ENCODE measurements around the gene MAPK8IP2.

Gene MAPK8IP2

DNA sequence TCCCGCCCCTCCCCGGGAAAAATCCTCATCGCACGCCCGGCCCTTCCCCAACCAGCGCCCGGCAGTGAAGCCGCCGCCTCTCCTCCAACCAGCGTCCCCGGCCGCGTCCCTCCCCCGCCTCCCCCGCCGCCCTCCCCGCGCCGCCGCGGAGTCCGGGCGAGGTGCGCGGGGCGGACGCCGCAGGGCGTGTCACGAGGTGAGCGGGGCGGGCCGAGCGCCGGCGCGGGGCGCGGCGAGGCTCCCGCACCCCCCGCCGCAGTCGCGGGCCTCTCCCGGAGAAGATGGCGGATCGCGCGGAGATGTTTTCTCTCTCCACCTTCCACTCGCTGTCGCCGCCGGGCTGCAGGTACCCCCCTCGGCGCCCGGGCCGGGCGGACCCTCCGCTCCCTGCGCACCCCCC, at the start of gene MAPK8IP2:
Gene MAPK8IP2 (plus strand): TSS at position 256 of the 400 bp plus-strand sequence. CDS start 26 bp downstream, at position 282.
- no peak within 1 kb of the TSS for H3K4me2 ChIP-seq (ENCODE audit: low read depth, low read length, poor library complexity, severe bottlenecking)
- no peak within 1 kb of the TSS for H3K27ac ChIP-seq (ENCODE audit: low read depth, low read length)
- no peak within 1 kb of the TSS for H2AFZ ChIP-seq (ENCODE audit: low read depth, low read length, severe bottlenecking)
- H4K20me1 ChIP-seq (ENCODE audit: low read depth, low read length) = no peaks in the 10 kb centered on the region
- H3K36me3 ChIP-seq (ENCODE audit: low read length) = no peaks in the 10 kb centered on the region
- TF ChIP-seq EZH2phosphoT487 (conservative IDR thresholded peaks at IDR 0.05; ENCODE audit: low read length) = no peak
- TF ChIP-seq, protein P1, sequence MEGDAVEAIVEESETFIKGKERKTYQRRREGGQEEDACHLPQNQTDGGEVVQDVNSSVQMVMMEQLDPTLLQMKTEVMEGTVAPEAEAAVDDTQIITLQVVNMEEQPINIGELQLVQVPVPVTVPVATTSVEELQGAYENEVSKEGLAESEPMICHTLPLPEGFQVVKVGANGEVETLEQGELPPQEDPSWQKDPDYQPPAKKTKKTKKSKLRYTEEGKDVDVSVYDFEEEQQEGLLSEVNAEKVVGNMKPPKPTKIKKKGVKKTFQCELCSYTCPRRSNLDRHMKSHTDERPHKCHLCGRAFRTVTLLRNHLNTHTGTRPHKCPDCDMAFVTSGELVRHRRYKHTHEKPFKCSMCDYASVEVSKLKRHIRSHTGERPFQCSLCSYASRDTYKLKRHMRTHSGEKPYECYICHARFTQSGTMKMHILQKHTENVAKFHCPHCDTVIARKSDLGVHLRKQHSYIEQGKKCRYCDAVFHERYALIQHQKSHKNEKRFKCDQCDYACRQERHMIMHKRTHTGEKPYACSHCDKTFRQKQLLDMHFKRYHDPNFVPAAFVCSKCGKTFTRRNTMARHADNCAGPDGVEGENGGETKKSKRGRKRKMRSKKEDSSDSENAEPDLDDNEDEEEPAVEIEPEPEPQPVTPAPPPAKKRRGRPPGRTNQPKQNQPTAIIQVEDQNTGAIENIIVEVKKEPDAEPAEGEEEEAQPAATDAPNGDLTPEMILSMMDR (IDR thresholded peaks at IDR 0.05; ENCODE audit: insufficient read depth, low read length, poor library complexity, severe bottlenecking) = no peak
- H3K9me3 ChIP-seq (ENCODE audit: insufficient read depth, low read length) = no peaks in the 10 kb centered on the region
- no peaks in the 10 kb centered on the region for H3K79me2 ChIP-seq (ENCODE audit: insufficient read depth, low read length)
- H3F3A ChIP-seq (ENCODE audit: insufficient read depth) = no peaks in the 10 kb centered on the region
- H3K9me2 ChIP-seq (replicated peaks; ENCODE audit: insufficient read depth, low read length) = no peaks in the 10 kb centered on the region
- H3K27me3 ChIP-seq (ENCODE audit: low read length) = no peaks in the 10 kb centered on the region
- H3K4me3 ChIP-seq (ENCODE audit: insufficient read depth, low read length, poor library complexity, severe bottlenecking) = no peak within 1 kb of the TSS
- no peak within 1 kb of the TSS for H3K9ac ChIP-seq (ENCODE audit: low read length)

DNA sequence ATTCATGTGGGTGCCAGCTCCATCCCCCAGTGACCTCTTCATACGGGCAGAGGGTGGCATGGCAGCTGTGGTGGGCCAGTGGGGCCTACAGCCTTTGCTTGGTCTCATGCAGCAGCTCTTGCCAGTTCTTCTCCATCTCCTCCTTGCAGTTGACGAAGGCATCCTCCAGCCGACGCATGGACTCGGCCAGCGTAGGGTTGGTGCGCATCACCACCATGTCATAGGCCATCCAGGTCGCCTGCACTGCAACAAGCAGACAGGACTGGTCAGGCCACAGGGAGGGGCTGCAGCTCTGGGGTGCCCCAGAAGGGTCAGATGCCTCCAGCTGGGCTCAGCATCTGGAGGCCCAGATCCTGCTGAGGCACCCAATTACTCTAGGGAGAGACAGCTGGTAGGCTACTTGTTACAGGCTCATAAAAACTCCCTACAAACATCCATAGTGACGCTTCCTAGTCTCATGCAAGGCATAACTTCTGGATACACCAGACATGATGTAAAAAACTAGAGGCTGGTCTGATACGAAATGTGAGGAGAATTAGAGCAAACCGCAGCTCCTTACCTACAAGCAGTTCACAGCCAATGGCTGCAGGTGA, 49.3 kb upstream of the MAPK8IP2 start:
- H3K9me3 ChIP-seq (ENCODE audit: insufficient read depth, low read length) = no peaks in the 10 kb centered on the region
- no peak overlapping the region for H3K4me2 ChIP-seq (ENCODE audit: low read depth, low read length, poor library complexity, severe bottlenecking)
- H3F3A ChIP-seq (ENCODE audit: insufficient read depth) = no peaks in the 10 kb centered on the region
- no peak overlapping the region for H2AFZ ChIP-seq (ENCODE audit: low read depth, low read length, severe bottlenecking)
- TF ChIP-seq, protein P1 (IDR thresholded peaks at IDR 0.05; ENCODE audit: insufficient read depth, low read length, poor library complexity, severe bottlenecking) = no peak
- no peak for TF ChIP-seq EZH2phosphoT487 (conservative IDR thresholded peaks at IDR 0.05; ENCODE audit: low read length)
- H3K79me2 ChIP-seq (ENCODE audit: insufficient read depth, low read length) = no peaks in the 10 kb centered on the region
- no peaks in the 10 kb centered on the region for H3K27me3 ChIP-seq (ENCODE audit: low read length)
- no peaks in the 10 kb centered on the region for H3K36me3 ChIP-seq (ENCODE audit: low read length)
- H4K20me1 ChIP-seq (ENCODE audit: low read depth, low read length) = no peaks in the 10 kb centered on the region
- no peak overlapping the region for H3K9ac ChIP-seq (ENCODE audit: low read length)
- no peak overlapping the region for H3K27ac ChIP-seq (ENCODE audit: low read depth, low read length)
- no peak overlapping the region for H3K4me3 ChIP-seq (ENCODE audit: insufficient read depth, low read length, poor library complexity, severe bottlenecking)
- no peaks in the 10 kb centered on the region for H3K9me2 ChIP-seq (replicated peaks; ENCODE audit: insufficient read depth, low read length)

DNA sequence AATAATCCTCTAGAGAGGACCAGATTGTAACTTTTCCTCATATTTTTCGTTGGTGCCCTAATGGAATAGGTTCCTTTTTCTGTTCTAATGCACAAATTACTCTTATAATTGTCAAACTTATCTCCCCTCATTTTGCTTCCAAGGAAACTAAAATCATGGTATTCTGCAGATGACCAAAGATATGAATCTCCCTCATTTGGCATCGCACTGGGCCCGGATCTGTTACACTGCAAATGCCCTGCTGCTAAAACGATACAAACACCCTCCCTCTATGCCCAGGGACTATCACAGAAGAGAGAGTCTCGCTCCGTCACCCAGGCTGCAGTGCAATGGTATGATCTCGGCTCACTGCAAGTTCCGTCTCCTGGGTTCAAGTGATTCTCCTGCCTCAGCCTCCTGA, 47.3 kb upstream of the MAPK8IP2 start:
- H3K4me2 ChIP-seq (ENCODE audit: low read depth, low read length, poor library complexity, severe bottlenecking) = no peak overlapping the region
- H3K27ac ChIP-seq (ENCODE audit: low read depth, low read length) = no peak overlapping the region
- no peak overlapping the region for H3K4me3 ChIP-seq (ENCODE audit: insufficient read depth, low read length, poor library complexity, severe bottlenecking)
- no peaks in the 10 kb centered on the region for H3F3A ChIP-seq (ENCODE audit: insufficient read depth)
- H3K27me3 ChIP-seq (ENCODE audit: low read length) = no peaks in the 10 kb centered on the region
- TF ChIP-seq, protein P1 (IDR thresholded peaks at IDR 0.05; ENCODE audit: insufficient read depth, low read length, poor library complexity, severe bottlenecking) = no peak
- no peak for TF ChIP-seq EZH2phosphoT487 (conservative IDR thresholded peaks at IDR 0.05; ENCODE audit: low read length)
- H2AFZ ChIP-seq (ENCODE audit: low read depth, low read length, severe bottlenecking) = no peak overlapping the region
- H4K20me1 ChIP-seq (ENCODE audit: low read depth, low read length) = no peaks in the 10 kb centered on the region
- no peaks in the 10 kb centered on the region for H3K79me2 ChIP-seq (ENCODE audit: insufficient read depth, low read length)
- no peaks in the 10 kb centered on the region for H3K9me2 ChIP-seq (replicated peaks; ENCODE audit: insufficient read depth, low read length)
- no peak overlapping the region for H3K9ac ChIP-seq (ENCODE audit: low read length)
- H3K36me3 ChIP-seq (ENCODE audit: low read length) = no peaks in the 10 kb centered on the region
- H3K9me3 ChIP-seq (ENCODE audit: insufficient read depth, low read length) = no peaks in the 10 kb centered on the region
